Suprapubic skin (tissue), 4 donors: ENCODE data around the gene ANKRD22.

ENCODE experiments used
- CTCF ChIP-seq, 2 donors: fragments of 200-600 bp in 1 of 2; fragments of 450-650 bp in 1 of 2; sonication (generic) in 1 of 2; IDR thresholded peaks; one replicate each; pipeline ENCODE4 v1.5.1; 2016 to 2019; ENCODE audit warnings: antibody characterized with exemption in 2 of 2, mild to moderate bottlenecking in 1 of 2, moderate library complexity in 1 of 2
- EP300 ChIP-seq: sonication (generic); formaldehyde crosslinking; IDR thresholded peaks from one replicate; pipeline ENCODE4 v1.6.1; 2017; ENCODE audit warnings: antibody characterized with exemption
- POLR2A ChIP-seq, 2 donors: fragments of 450-650 bp; IDR thresholded peaks; one replicate each; pipeline ENCODE4 v1.6.1; 2017; ENCODE audit warnings: antibody characterized with exemption in 2 of 2, mild to moderate bottlenecking in 2 of 2, moderate library complexity in 2 of 2
- POLR2AphosphoS5 ChIP-seq, 3 donors: sonication (generic); formaldehyde crosslinking; IDR thresholded peaks; one replicate each; pipeline ENCODE4 v1.6.1; 2017; ENCODE audit warnings: antibody characterized with exemption in 3 of 3

GRCh38 chr10:88819290-88819689 lies 32.4 kb downstream of the ANKRD22 start:
- TF ChIP-seq CTCF (IDR thresholded peaks at IDR 0.05): no peak
- no peak for TF ChIP-seq POLR2A (IDR thresholded peaks at IDR 0.05)
- TF ChIP-seq POLR2AphosphoS5 (IDR thresholded peaks at IDR 0.05): no peak
- TF ChIP-seq EP300: no peak
